Nephron (organoid): Measurements from ENCODE around the gene AIF1.

Experiments
- H3K27ac Mint-ChIP-seq, 3 experiments: 2 replicates each; pipeline ENCODE4 v1.8.0; 2020; ENCODE audit warnings: mixed read lengths in 3 of 3, mild to moderate bottlenecking in 2 of 3, moderate library complexity in 1 of 3
- H3K27me3 Mint-ChIP-seq: 2 replicates; pipeline ENCODE4 v1.8.0; 2021; ENCODE audit warnings: low read depth, mild to moderate bottlenecking, moderate library complexity, mixed read lengths
- H3K36me3 Mint-ChIP-seq: 2 replicates; pipeline ENCODE4 v1.8.0; 2020; ENCODE audit warnings: low read depth, mixed read lengths
- H3K4me1 Mint-ChIP-seq: 2 replicates; pipeline ENCODE4 v1.8.0; 2020; ENCODE audit warnings: mixed read lengths
- H3K4me3 Mint-ChIP-seq, 3 experiments: 2 replicates each; pipeline ENCODE4 v1.8.0; 2020; ENCODE audit warnings: mild to moderate bottlenecking in 3 of 3, mixed read lengths in 3 of 3, moderate library complexity in 2 of 3
- H3K9me3 Mint-ChIP-seq: 2 replicates; pipeline ENCODE4 v1.8.0; 2020; ENCODE audit warnings: mixed read lengths
- TF ChIP-seq, protein P1 (sequence below), 3 experiments: fragments of 200-600 bp; sonication (generic); IDR thresholded peaks; one replicate each; pipeline ENCODE4 v1.5.0; 2021; ENCODE audit warnings: antibody characterized with exemption in 3 of 3; ENCODE audit not compliant: unreplicated experiment in 3 of 3

AIF1 gene

DNA sequence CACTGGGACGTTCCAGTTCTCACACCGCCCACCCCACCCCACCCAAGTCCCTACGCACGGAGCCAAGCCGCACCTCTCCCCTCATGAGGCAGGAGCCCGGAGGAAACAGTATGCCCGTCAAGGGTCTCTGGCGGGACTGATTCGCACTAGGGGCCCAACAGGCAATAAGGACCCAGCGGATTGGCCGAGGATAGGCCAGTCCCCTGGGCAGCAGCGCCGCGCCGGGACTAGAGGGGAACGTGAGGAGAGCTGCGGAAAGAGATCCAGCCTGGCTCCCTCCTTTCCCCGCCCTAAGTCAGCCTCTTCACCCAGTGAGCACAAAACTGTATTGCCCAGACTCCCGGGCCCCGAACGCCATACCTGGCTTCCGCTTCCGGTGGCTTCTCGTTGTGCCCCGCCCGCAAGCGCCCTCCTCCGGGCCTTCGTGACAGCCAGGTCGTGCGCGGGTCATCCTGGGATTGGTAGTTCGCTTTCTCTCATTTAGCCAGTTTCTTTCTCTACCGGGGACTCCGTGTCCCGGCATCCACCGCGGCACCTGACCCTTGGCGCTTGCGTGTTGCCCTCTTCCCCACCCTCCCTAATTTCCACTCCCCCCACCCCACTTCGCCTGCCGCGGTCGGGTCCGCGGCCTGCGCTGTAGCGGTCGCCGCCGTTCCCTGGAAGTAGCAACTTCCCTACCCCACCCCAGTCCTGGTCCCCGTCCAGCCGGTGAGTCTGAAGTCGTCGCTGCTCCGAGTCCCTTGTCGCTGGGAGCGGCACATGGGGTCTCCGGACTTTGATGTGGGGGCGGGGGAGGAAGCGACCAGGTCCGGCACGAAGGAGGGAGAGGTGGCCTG, 50.7 kb downstream of the AIF1 start, which contains the start of gene CSNK2B:
Gene CSNK2B (plus strand): TSS at position 580 of the 836 bp plus-strand sequence. CDS start 752 bp downstream, outside the sequence.
- H3K4me1 Mint-ChIP-seq: peaks cover 47% of the 10 kb centered on the region
- TF ChIP-seq, protein P1, sequence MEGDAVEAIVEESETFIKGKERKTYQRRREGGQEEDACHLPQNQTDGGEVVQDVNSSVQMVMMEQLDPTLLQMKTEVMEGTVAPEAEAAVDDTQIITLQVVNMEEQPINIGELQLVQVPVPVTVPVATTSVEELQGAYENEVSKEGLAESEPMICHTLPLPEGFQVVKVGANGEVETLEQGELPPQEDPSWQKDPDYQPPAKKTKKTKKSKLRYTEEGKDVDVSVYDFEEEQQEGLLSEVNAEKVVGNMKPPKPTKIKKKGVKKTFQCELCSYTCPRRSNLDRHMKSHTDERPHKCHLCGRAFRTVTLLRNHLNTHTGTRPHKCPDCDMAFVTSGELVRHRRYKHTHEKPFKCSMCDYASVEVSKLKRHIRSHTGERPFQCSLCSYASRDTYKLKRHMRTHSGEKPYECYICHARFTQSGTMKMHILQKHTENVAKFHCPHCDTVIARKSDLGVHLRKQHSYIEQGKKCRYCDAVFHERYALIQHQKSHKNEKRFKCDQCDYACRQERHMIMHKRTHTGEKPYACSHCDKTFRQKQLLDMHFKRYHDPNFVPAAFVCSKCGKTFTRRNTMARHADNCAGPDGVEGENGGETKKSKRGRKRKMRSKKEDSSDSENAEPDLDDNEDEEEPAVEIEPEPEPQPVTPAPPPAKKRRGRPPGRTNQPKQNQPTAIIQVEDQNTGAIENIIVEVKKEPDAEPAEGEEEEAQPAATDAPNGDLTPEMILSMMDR (IDR thresholded peaks at IDR 0.05; ENCODE audit: unreplicated experiment in 3 of 3): no peak
- peak within 1 kb of the TSS; percentile 97 to 99 (median 99) for H3K27ac Mint-ChIP-seq
- H3K4me3 Mint-ChIP-seq: peak within 1 kb of the TSS; percentile 93 to 97 (median 95)
- peaks cover 54% of the 10 kb centered on the region for H3K36me3 Mint-ChIP-seq
- H3K9me3 Mint-ChIP-seq: no peaks in the 10 kb centered on the region
- no peaks in the 10 kb centered on the region for H3K27me3 Mint-ChIP-seq

GRCh38 chr6:31666337-31666965, 51.4 kb downstream of the AIF1 start:
- no peaks in the 10 kb centered on the region for H3K9me3 Mint-ChIP-seq

More at GRCh38 chr6:31666337-31666965, 51.4 kb downstream of the AIF1 start:
- H3K4me3 Mint-ChIP-seq: peak overlapping the region; percentile 93 to 97 (median 95)
- TF ChIP-seq, protein P1 (IDR thresholded peaks at IDR 0.05; ENCODE audit: unreplicated experiment in 3 of 3): no peak
- no peaks in the 10 kb centered on the region for H3K27me3 Mint-ChIP-seq
- peaks cover 42% of the 10 kb centered on the region for H3K4me1 Mint-ChIP-seq
- H3K27ac Mint-ChIP-seq: peak overlapping the region; percentile 97 to 99 (median 99)
- H3K36me3 Mint-ChIP-seq: peaks cover 61% of the 10 kb centered on the region
